ENCODE results near the gene MYL5.

The MYL5 gene

GRCh38 chr4:654503-654845 is 19.9 kb upstream of the MYL5 start:
- H3K36me3 ChIP-seq: no peaks in the 10 kb centered on the region
- H3K4me1 ChIP-seq: peaks cover 0 to 5% (median 0%) of the 10 kb centered on the region in 4 donors
- intact Hi-C loops (cut with DNase I; ENCODE audit: low total_unique reads): no loop called here
- H3K9me3 ChIP-seq: no peaks in the 10 kb centered on the region
- H3K4me3 ChIP-seq: no peak overlapping the region
- H3K27me3 ChIP-seq: peaks cover 0 to 29% of the 10 kb centered on the region in 2 donors
- no peak overlapping the region for H3K27ac ChIP-seq
- no peak for TF ChIP-seq CTCF (IDR thresholded peaks at IDR 0.05)
- no peak for DNase-seq

GRCh38 chr4:654871-655463 is 19.4 kb upstream of the MYL5 start:
- Histone ChIP-seq H3K36me3 (no peaks in the 10 kb centered on the region), H3K4me1 (peaks cover 0 to 5% (median 0%) of the 10 kb centered on the region in 4 donors), H3K27me3 (peaks cover 0 to 24% of the 10 kb centered on the region in 2 donors), H3K4me3 (no peak overlapping the region), H3K9me3 (no peaks in the 10 kb centered on the region), H3K27ac (no peak overlapping the region)
- TF ChIP-seq CTCF (IDR thresholded peaks at IDR 0.05): no peak
- DNase-seq: no peak
- intact Hi-C loops (cut with DNase I; ENCODE audit: low total_unique reads): no loop called here

GRCh38 chr4:655464-656151 is 18.7 kb upstream of the MYL5 start:
- intact Hi-C loops (cut with DNase I; ENCODE audit: low total_unique reads): no loop called here

GRCh38 chr4:656436-657337 is 17.7 kb upstream of the MYL5 start:
- Histone ChIP-seq H3K27ac (no peak overlapping the region), H3K27me3 (peaks cover 0 to 19% of the 10 kb centered on the region in 2 donors), H3K4me1 (no peaks in the 10 kb centered on the region), H3K4me3 (no peak overlapping the region), H3K36me3 (no peaks in the 10 kb centered on the region), H3K9me3 (no peaks in the 10 kb centered on the region)
- intact Hi-C loops (cut with DNase I; ENCODE audit: low total_unique reads): no loop called here
- DNase-seq: no peak
- no peak for TF ChIP-seq CTCF (IDR thresholded peaks at IDR 0.05)

More at GRCh38 chr4:655464-656151, 18.7 kb upstream of the MYL5 start:
- no peak overlapping the region for H3K4me3 ChIP-seq
- no peak for TF ChIP-seq CTCF (IDR thresholded peaks at IDR 0.05)
- H3K4me1 ChIP-seq: peaks cover 0 to 5% (median 0%) of the 10 kb centered on the region in 4 donors
- DNase-seq: no peak
- H3K9me3 ChIP-seq: no peaks in the 10 kb centered on the region
- no peaks in the 10 kb centered on the region for H3K36me3 ChIP-seq
- H3K27ac ChIP-seq: no peak overlapping the region
- H3K27me3 ChIP-seq: peaks cover 0 to 21% of the 10 kb centered on the region in 2 donors

GRCh38 chr4:657338-657833 is 17.0 kb upstream of the MYL5 start:
- intact Hi-C loops (cut with DNase I; ENCODE audit: low total_unique reads): no loop called here
- H3K27me3 ChIP-seq: peaks cover 0 to 23% of the 10 kb centered on the region in 2 donors
- H3K4me3 ChIP-seq: no peak overlapping the region
- H3K36me3 ChIP-seq: no peaks in the 10 kb centered on the region
- TF ChIP-seq CTCF (IDR thresholded peaks at IDR 0.05): no peak
- no peaks in the 10 kb centered on the region for H3K9me3 ChIP-seq
- no peak overlapping the region for H3K27ac ChIP-seq
- no peaks in the 10 kb centered on the region for H3K4me1 ChIP-seq
- no peak for DNase-seq
